GM19099 (cell line): Measurements from ENCODE around the gene GRID1.

Source experiments
- POLR2A ChIP-seq: IDR thresholded peaks from 3 replicates; pipeline ENCODE4 v1.6.1; 2011; ENCODE audit warnings: low read depth; ENCODE audit not compliant: insufficient read length; ENCODE audit errors: extremely low read depth

GRID1 gene

GRCh38 chr10:86342111-86342863, 24.3 kb downstream of the GRID1 start:
- no peak for TF ChIP-seq POLR2A

GRCh38 chr10:86341361-86341811, 25.2 kb downstream of the GRID1 start:
- no peak for TF ChIP-seq POLR2A

DNA sequence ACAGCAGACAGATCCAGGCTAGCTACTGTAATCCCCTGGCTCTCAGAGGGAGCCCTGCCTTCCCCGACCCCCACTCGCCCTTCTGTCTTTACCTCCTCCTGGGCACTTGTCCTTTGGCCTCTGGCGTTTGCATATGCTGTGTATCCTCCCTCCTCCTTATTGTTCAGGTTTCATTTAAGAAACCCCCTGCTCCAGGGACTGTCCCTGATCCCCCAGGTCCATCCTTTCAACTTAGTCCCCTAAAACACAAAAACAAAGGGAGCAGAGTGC, 25.7 kb downstream of the GRID1 start:
- TF ChIP-seq POLR2A, result no peak

- TF ChIP-seq POLR2A, result no peak
Observed at GRCh38 chr10:86340176-86340990, 26.2 kb downstream of the GRID1 start.

- no peak for TF ChIP-seq POLR2A
Observed at GRCh38 chr10:86339226-86339865, 27.2 kb downstream of the GRID1 start.

DNA sequence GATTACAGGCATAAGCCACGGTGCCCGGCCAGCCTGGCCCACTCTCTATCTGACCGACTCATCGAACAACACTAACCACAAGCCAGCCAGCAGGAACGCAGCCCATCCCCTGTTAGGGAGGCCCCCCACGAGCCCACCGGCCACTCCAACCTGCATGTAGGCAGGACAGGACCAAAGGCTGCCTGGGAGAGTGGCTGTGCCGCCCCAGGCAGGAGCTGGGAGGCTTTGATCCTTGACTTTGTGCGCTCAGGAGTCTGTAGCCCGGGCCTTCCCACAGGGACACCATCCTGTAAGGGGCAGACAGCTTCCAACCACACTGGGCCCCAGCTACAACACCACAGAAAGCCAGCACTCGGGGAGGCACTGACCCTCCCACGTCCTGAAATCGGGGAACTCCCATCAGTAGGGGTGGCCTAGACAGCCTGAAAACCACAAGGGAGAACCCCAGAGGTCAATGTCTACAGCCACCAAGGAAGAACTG, 29.4 kb downstream of the GRID1 start:
- no peak for TF ChIP-seq POLR2A

GRCh38 chr10:86336341-86336740, 30.3 kb downstream of the GRID1 start:
- no peak for TF ChIP-seq POLR2A

- no peak for TF ChIP-seq POLR2A
Observed at GRCh38 chr10:86335831-86336230, 30.8 kb downstream of the GRID1 start.

GRCh38 chr10:86335257-86335656, 31.3 kb downstream of the GRID1 start:
- TF ChIP-seq POLR2A, result no peak

GRCh38 chr10:86334488-86335085, 32.0 kb downstream of the GRID1 start:
- TF ChIP-seq POLR2A, result no peak

- no peak for TF ChIP-seq POLR2A
Observed at GRCh38 chr10:86333826-86334487, 32.6 kb downstream of the GRID1 start.

DNA sequence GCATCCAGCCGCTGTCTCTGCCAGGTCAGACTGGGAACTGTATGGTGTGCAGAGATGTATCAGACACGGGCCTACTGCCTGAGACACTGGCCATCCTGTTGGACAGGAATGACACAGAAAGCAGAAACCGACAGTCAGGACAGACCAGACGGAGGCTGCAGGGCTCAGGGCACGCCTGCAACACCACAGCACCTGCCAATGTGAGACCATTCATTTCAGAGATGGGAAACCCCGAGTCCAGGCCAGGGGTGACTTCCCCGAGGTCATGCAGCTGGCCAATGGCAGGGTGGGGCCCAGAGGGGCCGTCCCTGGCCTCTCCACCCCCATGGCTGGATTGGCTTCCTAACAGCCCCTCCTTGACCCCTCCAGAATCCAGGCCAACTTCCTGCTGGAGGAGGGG, 34.7 kb downstream of the GRID1 start:
- TF ChIP-seq POLR2A, result no peak

- TF ChIP-seq POLR2A, result no peak
Observed at GRCh38 chr10:86330778-86331763, 35.5 kb downstream of the GRID1 start.
